Upper lobe of left lung (tissue), 6 donors: ENCODE results near the gene TLK1. TPM values are rescaled to one million over a fixed set of nuclear protein-coding genes. Genes with fewer than 3 reads are reported as not detected.

Experiments used
- ATAC-seq, 2 donors: fragments of 200-7000 bp; cut with Tn5 transposase; one replicate each; pipeline ENCODE4 v1.9.1; 2022; ENCODE audit warnings: mild to moderate bottlenecking in 2 of 2, moderate library complexity in 2 of 2; ENCODE audit not compliant: low FRiP score in 2 of 2
- DNase-seq, 2 donors: peaks; one replicate each; pipeline ENCODE4 v3.0.0-alpha.2; 2019 to 2020
- H3K27ac ChIP-seq, 4 donors: fragments of 200-600 bp; sonication (generic); one replicate each; pipeline ENCODE4 v1.5.1; 2016 to 2019
- H3K27me3 ChIP-seq, 4 donors: fragments of 200-600 bp; sonication (generic); one replicate each; pipeline ENCODE4 v1.5.1; 2017 to 2019
- H3K36me3 ChIP-seq, 4 donors: fragments of 200-600 bp; sonication (generic); one replicate each; pipeline ENCODE4 v1.5.1; 2016 to 2019
- H3K4me1 ChIP-seq, 4 donors: fragments of 200-600 bp; sonication (generic); one replicate each; pipeline ENCODE4 v1.5.1; 2018 to 2019
- H3K4me3 ChIP-seq, 4 donors: fragments of 200-600 bp; sonication (generic); one replicate each; pipeline ENCODE4 v1.5.1; 2017 to 2019; ENCODE audit warnings: mild to moderate bottlenecking in 2 of 4, moderate library complexity in 1 of 4
- H3K9me3 ChIP-seq, 4 donors: fragments of 200-600 bp; sonication (generic); one replicate each; pipeline ENCODE4 v1.5.1; 2018 to 2019
- EP300 ChIP-seq, 4 donors: sonication (generic); formaldehyde crosslinking; IDR thresholded peaks; one replicate each; pipeline ENCODE4 v1.5.1; 2017; ENCODE audit warnings: antibody characterized with exemption in 4 of 4, control low read depth in 2 of 4
- POLR2A ChIP-seq, 4 donors: fragments of 450-650 bp; IDR thresholded peaks; one replicate each; pipeline ENCODE4 v1.5.1; 2016 to 2017; ENCODE audit warnings: antibody characterized with exemption in 4 of 4, mild to moderate bottlenecking in 2 of 4
- POLR2AphosphoS5 ChIP-seq, 2 donors: sonication (generic); formaldehyde crosslinking; IDR thresholded peaks; one replicate each; pipeline ENCODE4 v1.5.1; 2017; ENCODE audit warnings: antibody characterized with exemption in 2 of 2
- WGBS, 2 donors: methylation state at CpG; one replicate each; pipeline ENCODE4 v1.1.5; 2017 to 2018; 5-methylcytosine and 5-hydroxymethylcytosine counted together
- total RNA-seq, 6 donors: library from RNA; depleted of rRNA in 4 of 6; stranded (reverse); fragments of >200 nt in 4 of 6; gene quantifications; one replicate each; pipeline versions ENCODE4 v1.1.0 to v1.2.1, GENCODE V29; 2016 to 2021
- TF ChIP-seq, protein P1 (sequence below), 6 experiments: fragments of 450-650 bp in 4 of 6; fragments of 200-600 bp in 2 of 6; sonication (generic) in 2 of 6; IDR thresholded peaks; one replicate each; pipeline ENCODE4 v1.5.1; 2016 to 2019; ENCODE audit warnings: antibody characterized with exemption in 6 of 6
- donor health status: DM: no; HTN: no; CAD: no; lungs with moderate emphysema.
- donor health status: DM: no; HTN: yes; CAD: no; lungs with severe emphysema.

Gene TLK1
- total RNA-seq, 6 donors from 2014 or later, result 21.9 to 70.2 (median 53.8) TPM

DNA sequence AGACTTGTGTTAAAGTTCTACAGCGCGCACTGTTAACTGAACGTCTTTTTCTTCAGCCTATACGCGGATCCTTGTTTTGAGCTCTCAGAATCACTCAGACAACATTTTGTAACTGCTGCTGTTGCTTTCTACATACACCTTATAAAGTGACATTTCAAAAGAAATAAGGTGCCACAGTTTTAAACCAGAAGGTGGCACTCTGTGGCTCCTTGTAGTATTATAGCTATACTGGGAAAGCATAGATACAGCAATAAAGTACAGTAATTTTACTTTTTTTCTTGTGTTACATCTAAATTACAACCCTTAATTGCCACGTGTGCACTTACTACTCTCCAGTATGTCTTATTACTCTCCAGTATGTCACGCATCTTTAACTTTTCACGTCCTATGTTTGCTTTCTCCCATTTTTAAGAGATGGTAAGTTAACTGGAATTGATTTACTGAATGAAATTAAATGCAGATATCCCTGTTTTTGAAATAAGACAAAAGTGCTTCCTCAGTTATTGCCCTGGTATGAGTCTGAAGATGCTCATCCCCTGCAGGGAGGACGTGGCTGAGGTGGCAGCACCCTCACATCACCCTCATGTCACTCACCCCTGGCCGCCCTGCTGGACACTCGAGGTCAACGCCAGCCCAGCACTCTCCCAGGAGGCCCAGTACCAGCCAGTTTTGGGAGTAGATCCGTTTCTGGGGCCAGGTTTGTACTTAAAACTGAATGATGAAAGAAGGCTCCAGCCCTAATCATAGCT is 193.9 kb downstream of the TLK1 start:
- H3K4me3 ChIP-seq, result no peak overlapping the region
- TF ChIP-seq POLR2A (IDR thresholded peaks at IDR 0.05), result no peak
- no peaks in the 10 kb centered on the region for H3K27me3 ChIP-seq
- no peaks in the 10 kb centered on the region for H3K9me3 ChIP-seq
- H3K4me1 ChIP-seq, result no peaks in the 10 kb centered on the region
- H3K27ac ChIP-seq, result no peak overlapping the region
- ATAC-seq (peak in 1 of 2 donors; percentile 34), DNase-seq (peak in 1 of 2 donors; percentile 39)
- H3K36me3 ChIP-seq, result peaks cover 28 to 62% (median 52%) of the 10 kb centered on the region in 4 donors
- WGBS, 2 donors, result 82 to 89% methylated on average over 13 of the region's 13 CpGs

DNA sequence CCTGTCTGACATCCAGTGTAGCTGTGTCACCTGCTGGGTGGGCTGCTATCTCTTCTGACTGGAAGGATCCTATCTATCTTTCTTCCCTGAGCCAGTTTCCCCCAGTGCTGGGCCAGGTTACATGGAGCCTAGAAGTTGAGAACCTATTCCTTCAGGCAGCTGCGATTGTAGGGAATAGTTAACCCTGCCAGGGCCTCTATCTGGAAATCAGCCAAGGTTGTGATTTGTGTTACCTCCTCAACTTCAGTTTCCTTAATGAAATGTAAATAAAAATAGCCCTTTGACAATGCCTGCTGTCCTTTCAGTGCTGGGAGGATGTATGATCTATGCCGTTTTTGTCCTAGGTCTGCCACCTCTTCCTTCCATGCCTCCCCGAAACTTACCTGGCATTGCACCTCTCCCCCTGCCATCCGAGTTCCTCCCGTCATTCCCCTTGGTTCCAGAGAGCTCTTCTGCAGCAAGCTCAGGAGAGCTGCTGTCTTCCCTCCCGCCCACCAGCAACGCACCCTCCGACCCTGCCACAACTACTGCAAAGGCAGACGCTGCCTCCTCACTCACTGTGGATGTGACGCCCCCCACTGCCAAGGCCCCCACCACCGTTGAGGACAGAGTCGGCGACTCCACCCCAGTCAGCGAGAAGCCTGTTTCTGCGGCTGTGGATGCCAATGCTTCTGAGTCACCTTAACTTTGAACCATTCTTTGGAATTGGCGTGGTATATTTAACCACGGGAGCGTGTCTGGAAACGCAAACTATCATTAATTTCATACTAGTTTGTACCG is 195.1 kb downstream of the TLK1 start:
- 75 to 76% methylated on average over 20 of the region's 20 CpGs for WGBS, 2 donors
- Histone ChIP-seq H3K36me3 (peaks cover 28 to 74% (median 64%) of the 10 kb centered on the region in 4 donors), H3K27ac (no peak overlapping the region), H3K4me3 (no peak overlapping the region), H3K9me3 (no peaks in the 10 kb centered on the region), H3K4me1 (no peaks in the 10 kb centered on the region), H3K27me3 (no peaks in the 10 kb centered on the region)
- DNase-seq (peak in 1 of 2 donors; percentile 30), ATAC-seq (no peak)
- TF ChIP-seq POLR2A (IDR thresholded peaks at IDR 0.05) (no peak), EP300 (IDR thresholded peaks at IDR 0.05) (no peak), POLR2AphosphoS5 (IDR thresholded peaks at IDR 0.05) (no peak)
- TF ChIP-seq, protein P1, sequence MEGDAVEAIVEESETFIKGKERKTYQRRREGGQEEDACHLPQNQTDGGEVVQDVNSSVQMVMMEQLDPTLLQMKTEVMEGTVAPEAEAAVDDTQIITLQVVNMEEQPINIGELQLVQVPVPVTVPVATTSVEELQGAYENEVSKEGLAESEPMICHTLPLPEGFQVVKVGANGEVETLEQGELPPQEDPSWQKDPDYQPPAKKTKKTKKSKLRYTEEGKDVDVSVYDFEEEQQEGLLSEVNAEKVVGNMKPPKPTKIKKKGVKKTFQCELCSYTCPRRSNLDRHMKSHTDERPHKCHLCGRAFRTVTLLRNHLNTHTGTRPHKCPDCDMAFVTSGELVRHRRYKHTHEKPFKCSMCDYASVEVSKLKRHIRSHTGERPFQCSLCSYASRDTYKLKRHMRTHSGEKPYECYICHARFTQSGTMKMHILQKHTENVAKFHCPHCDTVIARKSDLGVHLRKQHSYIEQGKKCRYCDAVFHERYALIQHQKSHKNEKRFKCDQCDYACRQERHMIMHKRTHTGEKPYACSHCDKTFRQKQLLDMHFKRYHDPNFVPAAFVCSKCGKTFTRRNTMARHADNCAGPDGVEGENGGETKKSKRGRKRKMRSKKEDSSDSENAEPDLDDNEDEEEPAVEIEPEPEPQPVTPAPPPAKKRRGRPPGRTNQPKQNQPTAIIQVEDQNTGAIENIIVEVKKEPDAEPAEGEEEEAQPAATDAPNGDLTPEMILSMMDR (IDR thresholded peaks at IDR 0.05), result no peak

DNA sequence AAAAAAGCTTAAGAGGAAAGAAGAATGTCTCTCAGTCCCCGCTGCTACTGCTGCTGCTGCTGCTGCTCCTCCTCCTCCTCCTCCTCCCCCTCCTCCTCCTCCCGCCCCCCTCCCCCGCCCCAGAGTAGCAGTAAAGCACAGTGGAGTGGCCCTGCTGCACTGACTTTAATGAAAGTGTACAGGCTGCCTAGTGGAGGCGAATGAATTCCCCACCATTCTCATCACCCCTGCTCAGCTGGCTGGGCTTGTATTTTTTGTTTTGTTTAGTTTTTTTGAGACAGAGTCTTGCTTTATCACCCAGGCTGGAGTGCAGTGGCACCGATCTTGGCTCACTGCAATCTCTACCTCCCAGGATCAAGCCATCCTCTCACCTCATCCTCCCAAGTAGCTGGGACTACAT is 197.3 kb downstream of the TLK1 start:
- no peak overlapping the region for H3K27ac ChIP-seq
- no peak for ATAC-seq
- H3K4me3 ChIP-seq, result no peak overlapping the region
- H3K36me3 ChIP-seq, result peaks cover 28 to 95% (median 74%) of the 10 kb centered on the region in 4 donors
- no peak for DNase-seq
- no peaks in the 10 kb centered on the region for H3K27me3 ChIP-seq
- H3K4me1 ChIP-seq, result no peaks in the 10 kb centered on the region
- TF ChIP-seq POLR2AphosphoS5 (IDR thresholded peaks at IDR 0.05) (no peak), POLR2A (IDR thresholded peaks at IDR 0.05) (no peak), EP300 (IDR thresholded peaks at IDR 0.05) (no peak)
- TF ChIP-seq, protein P1 (IDR thresholded peaks at IDR 0.05), result no peak
- no peaks in the 10 kb centered on the region for H3K9me3 ChIP-seq
- WGBS, 2 donors, result 69 to 86% methylated on average over 5 of the region's 5 CpGs

DNA sequence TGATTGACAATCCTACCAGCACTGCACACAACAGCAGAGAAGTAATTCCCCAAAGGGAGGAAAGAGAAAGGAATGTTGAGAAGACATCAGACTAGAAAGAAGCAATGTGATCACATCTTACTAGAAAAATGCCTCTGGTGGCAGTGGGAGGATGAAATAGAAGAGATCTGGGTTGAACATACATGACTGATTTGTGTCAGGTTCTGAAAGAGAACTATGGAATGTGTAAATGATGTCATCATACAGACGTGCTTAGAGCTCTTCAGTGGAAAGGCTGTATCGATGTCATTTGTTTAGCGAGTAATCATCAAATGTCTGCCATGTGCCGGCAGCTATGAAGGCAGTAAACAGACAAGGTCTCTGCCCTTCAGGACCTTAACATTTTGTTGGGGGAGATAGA is 206.8 kb downstream of the TLK1 start:
- DNase-seq (no peak), ATAC-seq (no peak)
- Histone ChIP-seq H3K4me3 (no peak overlapping the region), H3K4me1 (no peaks in the 10 kb centered on the region), H3K9me3 (no peaks in the 10 kb centered on the region), H3K36me3 (peaks cover 52 to 97% (median 68%) of the 10 kb centered on the region in 4 donors), H3K27me3 (no peaks in the 10 kb centered on the region), H3K27ac (no peak overlapping the region)
- WGBS, 2 donors, result 63 to 78% methylated on average over 4 of the region's 4 CpGs
- TF ChIP-seq, protein P1 (IDR thresholded peaks at IDR 0.05), result no peak
- no peak for TF ChIP-seq EP300 (IDR thresholded peaks at IDR 0.05)

DNA sequence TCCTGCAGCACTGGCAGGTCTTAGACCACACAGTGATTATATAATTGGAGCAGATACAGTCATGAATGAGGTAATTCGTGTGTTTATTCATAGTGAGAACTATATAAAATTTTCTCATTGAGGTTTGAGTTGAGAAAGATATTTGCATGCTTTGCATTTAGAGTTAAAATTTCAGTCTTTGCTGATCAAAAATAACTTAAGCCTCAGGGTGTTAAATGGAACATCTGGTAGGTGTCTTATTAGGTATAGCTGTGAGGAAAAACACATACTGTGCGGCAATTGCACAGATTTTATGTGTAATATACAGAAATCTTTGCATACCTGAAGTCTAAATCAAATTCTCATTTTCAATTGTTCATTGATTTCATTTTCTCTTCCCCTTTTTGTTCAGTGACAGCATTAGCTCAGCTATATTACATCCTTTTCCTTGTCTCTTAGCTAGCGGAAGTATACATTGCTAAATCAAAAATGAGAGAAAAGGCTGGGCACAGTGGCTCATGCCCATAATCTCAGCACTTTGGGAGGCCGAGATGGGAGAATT is 210.4 kb downstream of the TLK1 start:
- DNase-seq, result no peak
- no peaks in the 10 kb centered on the region for H3K9me3 ChIP-seq
- no peak overlapping the region for H3K4me3 ChIP-seq
- 82 to 83% methylated on average over 4 of the region's 4 CpGs for WGBS, 2 donors
- peak in 1 of 2 donors; percentile 58 for ATAC-seq
- peaks cover 34 to 60% (median 45%) of the 10 kb centered on the region in 4 donors for H3K36me3 ChIP-seq
- no peak for TF ChIP-seq EP300 (IDR thresholded peaks at IDR 0.05)
- no peak for TF ChIP-seq POLR2AphosphoS5 (IDR thresholded peaks at IDR 0.05)
- TF ChIP-seq, protein P1 (IDR thresholded peaks at IDR 0.05), result no peak
- TF ChIP-seq POLR2A (IDR thresholded peaks at IDR 0.05), result no peak
- no peaks in the 10 kb centered on the region for H3K27me3 ChIP-seq
- peak overlapping the region in 1 of 4 donors; percentile 20 for H3K27ac ChIP-seq
- no peaks in the 10 kb centered on the region for H3K4me1 ChIP-seq
